HG03558 (cell line): ENCODE results near the gene CEP68.
A peak's percentile ranks its signal among the peaks of the same experiment; 100 is the strongest.
"Not testable (repeated sequence)": the region's sequence is repeated elsewhere in the genome, so short reads cannot be mapped to it uniquely, and the experiment has no call there.

ENCODE experiments used
- ATAC-seq: cut with Tn5 transposase; IDR thresholded peaks from one replicate; pipeline ENCODE4 v1.9.1; 2021; ENCODE audit warnings: moderate number of reproducible peaks; ENCODE audit not compliant: unreplicated experiment; ENCODE audit errors: extremely low read depth

CEP68 gene

GRCh38 chr2:65030476-65031332 lies 25.5 kb upstream of the CEP68 start:
- no peak for ATAC-seq

- ATAC-seq, result no peak
Observed at GRCh38 chr2:65031341-65032018, 24.7 kb upstream of the CEP68 start.

- no peak for ATAC-seq
Observed at GRCh38 chr2:65032019-65032975, 23.9 kb upstream of the CEP68 start.

- ATAC-seq, result no peak
Observed at GRCh38 chr2:65033178-65033577, 23.0 kb upstream of the CEP68 start.

- not testable (repeated sequence) for ATAC-seq
Observed at GRCh38 chr2:65033667-65034066, 22.5 kb upstream of the CEP68 start.

- no peak for ATAC-seq
Observed at GRCh38 chr2:65035351-65035943, 20.8 kb upstream of the CEP68 start.

GRCh38 chr2:65037178-65037577 lies 19.0 kb upstream of the CEP68 start:
- ATAC-seq, result no peak

GRCh38 chr2:65039640-65040039 lies 16.6 kb upstream of the CEP68 start:
- no peak for ATAC-seq

- ATAC-seq, result peak; percentile 62
Observed at GRCh38 chr2:65040400-65041261, 15.6 kb upstream of the CEP68 start.

- no peak for ATAC-seq
Observed at GRCh38 chr2:65043001-65043400, 13.2 kb upstream of the CEP68 start.

GRCh38 chr2:65044097-65044735 lies 12.0 kb upstream of the CEP68 start:
- no peak for ATAC-seq

GRCh38 chr2:65045651-65046050 lies 10.6 kb upstream of the CEP68 start:
- no peak for ATAC-seq

GRCh38 chr2:65046633-65047407 lies 9.4 kb upstream of the CEP68 start:
- ATAC-seq, result no peak

GRCh38 chr2:65049010-65049639 lies 7.1 kb upstream of the CEP68 start:
- ATAC-seq, result no peak

- no peak for ATAC-seq
Observed at GRCh38 chr2:65050931-65051330, 5.3 kb upstream of the CEP68 start.

GRCh38 chr2:65053199-65053598 lies 3.0 kb upstream of the CEP68 start:
- peak; percentile 33 for ATAC-seq

- ATAC-seq, result no peak
Observed at GRCh38 chr2:65054749-65055421, 1.3 kb upstream of the CEP68 start.
